ENCODE results near the gene AKAP8L.

GRCh38 chr19:15424692-15425272 is 6.0 kb upstream of the AKAP8L start:
- TF ChIP-seq CTCF (IDR thresholded peaks at IDR 0.05; ENCODE audit: poor library complexity) (no peak), EZH2 (IDR thresholded peaks at IDR 0.05; ENCODE audit: borderline replicate concordance) (no peak), EZH2phosphoT487 (IDR thresholded peaks at IDR 0.05; ENCODE audit: low read depth, severe bottlenecking, unreplicated experiment) (no peak)

Measured in hepatocyte (in vitro differentiated cells).